HG02759 (cell line): Measurements from ENCODE around the gene IQUB.
"Not testable (repeated sequence)": the region's sequence is repeated elsewhere in the genome, so short reads cannot be mapped to it uniquely, and the experiment has no call there.

Source experiments
- ATAC-seq: cut with Tn5 transposase; IDR thresholded peaks from one replicate; pipeline ENCODE4 v1.9.1; 2021; ENCODE audit warnings: mild to moderate bottlenecking, moderate library complexity; ENCODE audit not compliant: unreplicated experiment

IQUB gene

DNA sequence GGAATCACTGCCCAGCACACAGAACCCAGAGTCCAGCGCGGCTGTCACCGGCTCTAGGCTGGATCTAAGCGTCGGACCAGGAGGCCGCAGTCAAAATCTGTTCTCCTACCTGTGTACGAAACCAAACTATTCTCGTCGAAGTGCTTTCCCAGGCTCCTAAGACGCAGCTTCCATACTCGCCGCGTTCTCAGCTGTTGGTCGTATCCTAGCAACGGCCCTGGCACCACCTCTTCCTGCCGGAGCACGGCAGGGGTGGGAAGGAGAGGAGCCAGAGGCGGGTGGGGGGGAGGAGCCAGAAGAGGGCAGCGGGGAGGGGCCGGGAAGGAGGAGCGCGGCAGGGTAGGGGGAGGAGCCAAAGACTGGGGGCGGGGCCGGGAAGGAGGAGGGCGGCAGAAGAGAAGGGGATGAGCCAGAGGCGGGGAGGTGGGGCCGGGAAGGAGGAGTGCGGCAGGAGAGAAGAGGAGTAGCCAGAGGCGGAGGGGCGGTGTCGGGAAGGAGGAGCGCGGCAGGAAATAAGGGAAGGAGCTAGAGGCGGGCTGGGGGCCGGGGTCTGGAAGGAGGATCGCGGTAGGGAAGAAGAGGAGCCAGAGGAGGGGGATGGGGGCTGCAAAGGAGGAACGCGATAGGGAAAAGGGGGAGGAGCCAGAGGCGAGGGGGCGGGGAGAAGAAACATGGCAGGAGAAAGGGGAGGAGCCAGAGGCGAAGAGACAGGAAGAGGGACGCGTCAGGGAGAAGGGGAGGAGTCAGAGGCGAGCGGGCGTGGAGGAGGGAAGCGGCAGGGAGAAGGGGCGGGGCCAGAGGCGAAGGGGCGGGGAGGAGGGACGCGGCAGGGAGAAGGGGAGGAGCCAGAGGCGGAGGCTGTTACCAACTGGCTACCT is at the start of gene IQUB:
Gene IQUB (minus strand): TSS at position 213 of the 878 bp plus-strand sequence. CDS start 22,255 bp downstream, outside the sequence.
- peak; percentile 74 for ATAC-seq

DNA sequence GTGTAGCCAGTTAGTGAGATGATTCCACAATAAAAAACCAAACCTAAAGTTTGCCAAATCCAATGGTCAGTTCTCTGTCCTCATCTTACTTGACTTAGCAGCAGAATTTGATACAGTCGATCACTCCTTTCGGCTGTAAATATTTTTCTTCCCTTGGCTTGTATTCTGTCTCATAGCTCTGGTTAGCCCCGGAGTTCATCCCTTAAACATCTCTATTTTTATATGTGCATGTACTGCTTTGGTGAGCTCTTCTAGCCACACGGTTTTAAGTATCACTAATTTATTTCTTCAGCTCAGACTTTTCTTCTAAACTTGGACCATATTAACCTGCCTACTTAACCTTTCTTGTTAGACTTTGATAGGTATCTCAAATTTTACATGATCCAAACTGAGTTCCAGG is 49.4 kb upstream of the IQUB start:
- ATAC-seq: no peak

DNA sequence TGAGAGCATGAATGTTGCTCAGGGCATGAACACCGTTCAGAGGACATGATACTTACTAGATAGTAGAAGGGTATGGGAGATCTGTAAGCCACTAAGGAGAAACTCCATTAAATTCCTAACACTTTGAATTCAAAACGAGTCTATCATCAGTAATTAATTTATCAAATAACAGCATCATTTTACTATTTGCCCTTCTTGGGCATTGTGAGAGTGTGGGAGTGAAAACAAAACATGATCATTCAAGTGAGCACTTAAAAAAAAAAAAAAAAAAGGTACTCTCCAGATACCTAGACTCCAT is 46.7 kb upstream of the IQUB start:
- ATAC-seq: peak; percentile 15

DNA sequence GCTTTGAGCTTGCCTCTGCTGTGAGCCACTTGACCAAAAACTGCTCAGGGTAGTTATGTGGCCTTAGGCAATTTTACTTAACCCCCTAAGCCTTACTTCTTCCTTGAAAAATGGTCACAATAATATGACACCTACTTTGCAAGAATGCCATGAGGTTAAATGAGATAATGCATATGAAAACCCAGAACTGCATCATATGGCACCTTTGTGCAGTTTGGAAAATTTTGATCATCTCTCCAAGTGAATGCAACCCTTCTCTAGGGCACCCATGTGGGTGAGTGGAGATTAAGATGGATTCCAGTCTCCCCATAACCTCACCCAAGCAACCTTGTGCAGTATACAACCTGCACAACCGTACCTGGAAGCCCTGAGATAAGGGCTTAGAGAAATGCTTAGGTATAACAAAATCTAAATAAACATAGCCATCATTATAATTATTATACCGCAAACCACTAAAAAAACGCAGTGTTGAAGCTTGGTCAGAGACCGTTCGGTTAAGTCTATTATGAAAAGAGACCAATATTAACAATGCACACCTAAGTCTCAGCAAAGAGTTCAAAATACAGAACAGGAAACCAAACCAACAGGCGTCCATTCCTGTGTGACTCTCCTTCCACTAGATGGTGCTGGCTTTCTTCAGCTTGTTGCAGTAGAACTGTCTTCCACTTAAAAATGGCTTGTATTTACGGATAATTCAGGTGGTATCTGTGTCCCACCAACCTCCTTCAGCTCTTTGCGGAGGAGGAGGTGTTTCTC is 46.2 kb upstream of the IQUB start:
- peak; percentile 71 for ATAC-seq

DNA sequence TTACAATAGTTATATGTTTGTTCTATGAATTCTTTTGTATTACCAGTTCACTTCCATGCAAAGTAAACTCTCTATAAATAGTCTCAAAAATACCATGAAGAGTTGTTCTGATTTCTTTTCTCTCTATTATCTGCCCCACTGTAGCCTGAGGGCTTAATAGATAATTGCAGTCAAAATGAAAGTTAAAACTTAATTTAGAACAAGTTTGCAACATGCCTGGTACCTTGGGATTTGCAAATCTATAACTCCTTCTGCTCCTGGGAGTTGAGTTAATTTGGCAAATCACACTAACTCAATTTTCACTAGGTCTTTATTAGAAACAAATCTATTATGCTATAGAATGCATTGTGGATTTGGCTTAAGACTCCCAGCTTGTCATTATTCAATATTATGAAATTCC is 45.0 kb upstream of the IQUB start:
- ATAC-seq: no peak

DNA sequence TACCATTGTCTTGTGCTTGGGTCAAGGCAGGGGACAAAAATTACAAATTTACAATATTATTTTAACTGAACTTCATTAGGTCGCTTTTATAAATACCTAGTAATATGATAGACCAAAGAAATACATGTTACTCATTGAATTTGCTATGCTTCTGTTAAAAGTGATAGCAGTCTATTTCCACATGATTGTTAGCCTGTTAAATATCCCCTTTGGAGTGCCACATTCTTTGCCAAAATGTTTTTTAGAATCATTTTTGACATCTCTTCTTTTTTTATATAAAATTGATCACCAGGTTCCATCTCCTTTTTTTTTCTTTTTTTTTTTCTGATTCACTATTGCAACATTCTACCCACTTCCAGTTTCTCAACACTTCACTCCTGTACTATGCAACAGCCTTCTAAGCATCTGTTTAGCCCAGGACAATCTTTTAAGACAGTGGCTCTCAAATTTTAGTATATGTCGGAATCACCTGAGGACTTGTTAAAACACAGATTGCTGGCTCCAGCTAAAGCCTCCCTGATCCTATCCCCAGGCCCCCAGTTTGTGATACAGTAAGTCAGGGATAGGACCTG is 39.6 kb upstream of the IQUB start:
- no peak for ATAC-seq

DNA sequence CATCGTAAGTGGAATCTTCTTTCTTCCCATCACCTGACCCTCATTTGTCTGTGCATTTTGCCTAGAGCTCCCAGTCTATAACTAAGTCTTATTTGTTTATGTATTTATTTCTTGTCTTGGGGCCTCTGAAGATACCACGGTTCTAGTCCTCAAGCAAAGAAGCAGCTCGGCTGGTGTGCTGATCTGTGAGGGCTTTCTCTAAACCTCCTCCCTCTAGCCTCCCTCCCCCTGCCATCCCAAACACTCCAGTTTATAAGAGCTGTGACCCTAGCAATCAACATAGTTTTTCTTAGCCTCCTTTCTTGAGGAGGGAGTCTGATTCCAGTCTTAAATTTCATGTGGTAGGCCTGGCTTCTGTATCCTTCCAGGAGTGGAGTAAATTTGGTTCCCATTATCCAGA is 38.9 kb upstream of the IQUB start:
- no peak for ATAC-seq

DNA sequence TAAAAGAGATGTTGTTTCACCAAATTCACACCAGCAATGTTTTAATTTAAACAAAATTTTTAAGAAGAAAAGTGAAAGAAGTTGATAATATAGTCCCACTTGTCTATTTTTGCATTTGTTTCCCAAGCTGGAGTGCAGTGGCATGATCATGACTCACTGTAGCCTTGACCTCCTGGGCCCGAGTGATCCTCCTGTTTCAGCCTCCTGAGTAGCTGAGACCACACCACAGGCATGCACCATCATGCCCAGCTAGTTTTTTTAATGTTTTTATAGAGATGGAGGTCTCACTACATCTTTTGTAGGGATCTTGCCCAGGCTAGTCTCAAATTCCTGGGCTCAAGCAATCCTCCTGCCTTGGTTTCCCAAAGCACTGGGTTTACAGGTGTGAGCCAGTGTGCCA is 37.3 kb upstream of the IQUB start:
- ATAC-seq: no peak

DNA sequence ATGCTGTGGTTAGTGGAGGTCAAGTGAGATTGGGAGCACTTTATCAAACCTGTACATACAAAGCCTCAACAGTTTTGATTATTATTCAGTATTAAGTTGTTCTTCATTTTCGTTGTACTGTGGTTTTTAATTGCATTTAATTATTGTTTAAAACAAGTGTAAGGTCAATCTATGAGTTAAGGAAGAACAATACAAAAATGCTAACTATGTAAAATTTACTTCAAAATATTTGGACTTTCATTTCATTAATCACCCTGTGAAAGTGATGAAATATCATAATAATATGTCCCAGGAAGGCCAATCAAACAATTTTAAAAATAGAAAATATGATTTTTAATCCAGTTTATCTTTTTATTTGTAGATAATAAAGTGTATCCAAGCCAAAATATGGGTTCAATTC is 36.8 kb upstream of the IQUB start:
- no peak for ATAC-seq

DNA sequence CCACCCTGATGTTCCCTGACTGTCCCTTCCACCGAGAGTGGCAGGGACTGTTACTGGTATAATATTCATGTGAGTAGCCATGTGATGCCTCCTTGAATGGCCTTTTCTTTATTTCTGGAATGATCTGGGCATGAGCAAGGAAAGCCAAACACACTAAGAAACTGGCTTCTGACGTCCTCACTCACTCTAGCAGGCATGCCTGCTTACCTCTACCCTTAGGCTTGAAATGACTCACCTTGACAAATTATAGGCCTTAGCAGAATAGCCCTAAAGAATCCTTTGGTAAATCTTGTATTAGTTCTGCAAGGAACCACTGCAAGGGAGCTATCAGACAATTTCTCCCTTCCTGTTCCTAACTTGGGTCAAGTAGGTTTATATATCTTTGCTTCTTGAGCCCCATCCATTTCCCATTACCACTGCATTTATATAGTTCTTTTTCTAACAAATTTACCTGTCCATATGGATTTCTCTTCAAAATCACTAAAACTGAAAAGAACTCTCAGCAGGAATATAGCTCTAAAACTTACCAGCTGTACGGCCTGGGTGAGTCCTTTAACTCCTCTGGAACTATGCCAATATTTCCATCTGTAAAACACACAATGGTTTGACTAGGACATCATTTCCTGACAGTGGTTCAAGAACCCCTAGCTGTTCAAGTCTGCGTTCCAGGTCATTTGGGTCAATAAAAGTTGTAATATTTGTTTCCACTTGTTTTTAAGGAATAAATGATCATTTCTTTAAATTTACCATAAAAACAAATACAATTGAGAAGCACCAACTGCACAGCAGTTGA is 36.2 kb upstream of the IQUB start:
- no peak for ATAC-seq

DNA sequence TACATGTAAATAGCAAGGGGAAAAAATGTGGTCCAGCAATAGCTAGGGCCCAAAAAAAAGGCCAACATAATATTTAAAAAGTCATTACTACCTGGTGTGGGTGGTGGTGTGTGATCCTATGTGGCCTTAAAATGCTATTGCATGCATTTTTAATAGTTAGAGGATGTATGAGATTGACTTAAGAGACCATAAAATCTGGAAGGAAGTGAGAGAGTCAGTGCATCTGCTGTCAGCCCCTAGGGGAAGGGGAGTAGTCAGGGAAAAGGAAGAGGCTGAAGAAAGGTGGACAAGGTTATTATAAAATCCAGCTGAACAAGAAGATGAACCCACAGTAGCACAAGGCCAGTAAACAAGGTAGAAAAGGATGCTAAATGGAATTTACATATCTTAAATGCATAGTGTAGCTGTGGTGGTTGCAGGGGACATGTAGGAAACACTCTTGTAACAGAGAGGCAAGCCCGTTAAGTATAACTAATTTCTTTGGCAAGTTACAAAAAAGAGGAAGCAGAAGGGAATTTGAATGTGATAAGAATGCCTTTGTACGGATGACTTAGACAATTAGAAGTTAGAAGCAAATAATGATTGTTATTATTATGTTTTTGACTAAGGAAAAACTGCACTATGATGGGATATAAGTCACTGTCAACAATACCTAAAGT is 35.1 kb upstream of the IQUB start:
- ATAC-seq: no peak

DNA sequence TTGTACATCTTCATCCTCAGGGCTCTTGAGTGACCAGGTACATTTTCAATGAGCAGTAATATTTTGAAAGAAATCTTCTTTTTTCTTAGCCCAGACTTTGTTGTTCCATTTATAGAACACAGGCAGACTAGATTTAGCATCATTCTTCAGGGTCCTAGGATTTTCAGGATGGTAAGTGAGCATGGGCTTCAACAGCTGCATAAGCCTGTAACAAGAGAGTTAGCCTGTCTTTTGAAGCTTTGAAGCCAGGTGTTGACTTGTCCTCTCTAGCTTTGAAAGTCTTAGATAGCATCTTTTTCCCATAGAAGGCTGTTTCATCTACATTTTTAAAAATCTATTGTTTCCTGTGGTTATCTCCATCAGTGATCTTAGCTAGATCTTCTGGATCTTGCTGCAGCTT is 27.7 kb upstream of the IQUB start:
- no peak for ATAC-seq

DNA sequence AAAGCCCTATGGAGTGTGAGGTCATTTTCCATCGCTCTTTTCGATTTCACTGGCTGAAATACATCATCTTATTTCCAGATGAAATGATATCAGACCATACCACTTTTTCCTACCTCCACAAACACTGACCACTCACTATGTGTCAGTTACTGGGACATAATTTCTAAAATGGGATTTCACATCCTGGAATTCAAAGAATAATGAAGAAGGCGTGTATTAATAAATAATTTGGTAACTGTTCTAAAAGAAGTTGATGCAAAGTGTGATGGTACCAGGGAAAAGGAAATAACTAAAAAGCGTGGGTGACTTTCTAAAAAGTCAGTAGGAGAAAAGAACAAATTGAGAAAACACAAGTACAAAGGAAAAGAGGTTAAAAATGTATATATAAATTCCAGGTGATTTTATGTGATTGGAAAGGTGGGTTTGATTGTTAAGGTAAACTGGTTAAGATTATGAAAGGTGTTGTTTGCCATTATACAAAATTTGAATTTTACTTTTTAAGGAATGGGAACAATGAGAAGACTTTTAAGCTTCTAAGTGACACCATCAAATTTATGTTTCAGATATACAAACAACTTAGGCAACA is 24.0 kb upstream of the IQUB start:
- ATAC-seq: no peak

DNA sequence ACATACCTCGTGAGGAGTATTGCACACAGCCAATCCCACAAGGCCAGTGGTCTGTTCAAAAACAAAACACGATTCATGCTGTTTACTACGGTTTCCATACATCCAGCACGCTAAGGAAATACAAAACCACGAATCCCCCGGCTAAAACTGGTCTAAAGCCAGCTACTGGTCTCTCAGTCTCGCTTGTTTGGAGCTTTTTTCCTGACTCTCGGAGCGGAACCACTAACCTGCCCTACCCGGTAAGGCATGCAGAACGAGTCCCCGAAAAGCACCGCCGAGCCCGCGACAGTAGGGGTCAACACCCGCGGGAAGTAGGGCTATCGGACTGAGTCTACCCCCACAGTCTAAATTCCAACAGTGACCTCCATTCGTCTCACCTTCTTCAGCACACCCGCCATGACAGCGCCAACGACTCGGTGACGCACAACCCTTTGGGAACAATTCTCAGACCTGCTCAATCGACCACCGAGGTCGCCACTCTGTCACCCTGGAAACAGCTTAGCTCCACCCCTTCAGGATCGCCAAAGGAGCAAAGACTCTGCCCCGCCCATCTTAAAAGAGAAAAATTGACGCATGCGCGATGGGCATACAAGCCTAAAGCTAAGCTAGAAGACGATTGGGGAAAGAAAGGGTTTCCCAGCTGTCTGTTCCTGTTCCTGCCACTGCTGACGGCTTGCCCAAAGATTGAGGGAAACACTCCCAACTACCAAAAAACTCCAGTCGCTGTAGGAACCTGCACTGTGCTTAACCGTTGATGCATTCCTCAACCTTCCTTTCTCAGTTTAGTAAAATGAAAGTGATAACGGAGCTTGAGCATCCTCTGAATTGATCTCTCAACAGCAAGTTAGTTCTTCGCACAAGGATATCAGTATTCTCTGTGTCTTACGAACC is 23.2 kb upstream of the IQUB start, which contains the start of gene NDUFA5:
Gene NDUFA5 (minus strand): TSS at position 421 of the 891 bp plus-strand sequence. CDS start 23 bp downstream, at position 398.
- ATAC-seq: peak; percentile 97

DNA sequence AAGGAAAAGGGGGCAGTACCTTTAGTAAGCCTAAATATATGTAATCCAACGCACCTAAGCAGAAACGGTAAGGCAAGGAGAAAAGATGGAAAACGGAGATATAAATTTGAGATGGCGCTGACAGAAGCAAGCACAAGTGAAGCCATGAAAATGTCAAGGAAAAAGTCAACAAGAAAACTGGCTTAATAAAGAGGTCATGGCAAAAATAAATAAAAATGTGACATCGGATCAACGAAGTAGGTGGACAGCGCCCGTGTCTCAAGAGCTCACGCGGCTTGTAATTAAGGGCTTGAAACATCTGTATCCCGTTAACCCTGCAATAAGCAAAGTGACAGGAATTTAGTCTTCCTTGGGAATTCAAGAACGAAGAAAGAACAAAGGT is 22.6 kb upstream of the IQUB start:
- no peak for ATAC-seq

DNA sequence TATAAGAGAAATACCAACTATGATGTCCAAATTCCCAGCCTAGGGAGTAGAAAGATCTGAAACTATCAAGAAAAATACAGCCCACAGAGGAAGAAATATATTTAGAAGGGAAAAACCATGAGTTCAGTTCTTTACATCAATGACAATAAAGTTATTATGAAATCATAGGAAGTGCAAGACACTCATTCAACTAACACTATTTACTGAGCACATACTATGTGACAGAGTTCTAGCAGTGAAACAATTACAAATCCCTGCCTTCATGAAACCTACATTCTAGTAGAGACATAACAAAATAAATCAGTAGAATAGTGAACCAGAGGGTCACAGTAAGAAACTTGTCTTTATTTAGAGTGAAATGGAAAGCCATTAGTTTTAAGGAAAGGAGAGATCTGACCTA is 21.1 kb upstream of the IQUB start:
- no peak for ATAC-seq

DNA sequence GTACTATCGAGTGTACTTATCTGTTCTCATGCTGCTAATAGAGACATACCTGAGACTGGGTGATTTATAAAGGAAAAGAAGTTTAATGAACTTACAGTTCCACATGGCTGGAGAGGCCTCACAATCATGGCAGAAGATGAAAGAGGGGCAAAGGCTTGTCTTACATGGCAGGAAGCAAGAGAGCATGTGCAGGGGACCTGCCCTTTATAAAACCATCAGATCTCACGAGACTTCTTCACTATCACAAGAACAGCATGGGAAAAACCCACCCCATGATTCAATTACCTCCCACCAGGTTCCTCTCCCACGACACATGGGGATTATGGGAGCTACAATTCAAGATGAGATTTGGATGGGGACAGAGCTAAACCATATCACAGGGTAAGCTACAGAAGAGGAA is 18.8 kb upstream of the IQUB start:
- no peak for ATAC-seq

DNA sequence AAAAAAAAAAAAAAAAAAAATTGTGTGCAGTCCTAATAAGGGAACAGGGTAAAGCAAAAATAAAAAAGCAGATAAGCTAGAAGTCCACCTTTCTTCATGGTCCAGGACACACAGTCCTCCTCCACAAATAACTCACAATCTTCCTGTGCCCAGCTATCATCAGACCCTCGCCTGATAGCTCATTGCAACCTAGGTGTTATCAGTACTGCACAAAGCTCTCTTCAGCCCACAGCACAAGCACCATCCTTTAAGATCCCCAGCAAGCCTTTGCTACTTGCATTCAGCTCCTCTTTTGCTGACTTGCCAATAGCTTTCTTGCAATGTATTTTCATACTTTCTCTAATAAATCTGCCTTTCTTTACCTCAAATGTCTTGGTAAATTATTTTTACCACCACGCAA is 18.2 kb upstream of the IQUB start:
- no peak for ATAC-seq

DNA sequence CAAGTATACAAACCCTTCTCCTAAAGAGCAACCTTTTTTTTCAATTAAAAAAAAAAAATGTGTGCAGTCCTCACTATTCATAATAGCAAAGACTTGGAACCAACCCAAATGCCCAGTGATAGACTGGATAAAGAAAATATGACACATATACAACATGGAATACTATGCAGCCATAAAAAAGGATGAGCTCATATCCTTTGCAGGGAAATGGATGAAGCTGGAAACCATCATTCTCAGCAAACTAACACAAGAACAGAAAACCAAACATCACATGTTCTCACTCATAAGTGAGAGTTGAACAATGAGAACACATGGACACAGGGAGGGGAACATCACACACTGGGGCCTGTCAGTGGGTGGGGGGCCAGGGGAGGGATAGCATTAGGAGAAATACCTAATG is 17.7 kb upstream of the IQUB start:
- not testable (repeated sequence) for ATAC-seq
